K562 (cell line): ENCODE results near the gene NMRAL1. TPM values are rescaled to one million over a fixed set of nuclear protein-coding genes. Genes with fewer than 3 reads are reported as not detected.

ENCODE experiments used
- ATAC-seq: fragments of 200-7000 bp; cut with Tn5 transposase; 3 replicates; pipeline ENCODE4 v1.9.1; 2020; ENCODE audit warnings: moderate library complexity
- BruUV-seq: library from RNA; stranded (reverse); fragments of 400-500 nt; replicated peaks from 2 replicates; lab custom pipeline; 2021; lab: Mats Ljungman, UMichigan
- CTCF ChIA-PET: fragments of 300-600 bp; formaldehyde crosslinking; extraction: SDS; loops from one replicate; lab custom pipeline; 2021; ENCODE audit warnings: low intra/inter-chr PET ratio; lab: Yijun Ruan, JAX
- POLR2A ChIA-PET: fragments of 300-600, 350-650 bp; sonication (Branson Sonifier 250); formaldehyde crosslinking; extraction: SDS; loops from one replicate; lab custom pipeline; 2021; ENCODE audit warnings: antibody characterized with exemption, inconsistent platforms; lab: Yijun Ruan, JAX
- DNase-seq, 4 experiments: peaks; one replicate each; pipeline versions ENCODE4 v3.0.0 to v3.0.0-alpha.2; 2011 to 2018; ENCODE audit warnings: low spot score in 3 of 4, mixed read lengths in 3 of 4; ENCODE audit errors: extremely low read depth in 1 of 4
- FAIRE-seq: peaks from 2 replicates; lab custom pipeline; 2011; peaks lifted over from hg19 to GRCh38; lab: Jason Lieb, UNC
- H2AFZ ChIP-seq: 2 replicates; pipeline ENCODE4 v1.6.0; 2011; ENCODE audit warnings: low read depth, low read length, control low read depth, inconsistent platforms
- H3K27ac ChIP-seq: fragments of 200-600 bp; 3 replicates; pipeline ENCODE4 v1.8.0; 2011; ENCODE audit warnings: low read depth, mild to moderate bottlenecking, control low read depth, inconsistent platforms, low read length, moderate library complexity, mixed read lengths; ENCODE audit errors: extremely low read depth
- H3K27me3 ChIP-seq, 2 experiments: fragments of 300-600 bp in 1 of 2; 2 replicates in 1 of 2; 3 replicates in 1 of 2; pipeline versions ENCODE4 v1.6.0 to v1.8.0; 2011; ENCODE audit warnings: inconsistent platforms in 2 of 2, low read length in 2 of 2, mild to moderate bottlenecking in 1 of 2, mixed read lengths in 1 of 2, moderate library complexity in 1 of 2; ENCODE audit not compliant: control insufficient read depth in 2 of 2, insufficient read depth in 2 of 2
- H3K36me3 ChIP-seq: fragments of 300-600 bp; 3 replicates; pipeline ENCODE4 v1.8.0; 2011; ENCODE audit warnings: mild to moderate bottlenecking, low read length, inconsistent platforms; ENCODE audit not compliant: control insufficient read depth, insufficient read depth
- H3K4me1 ChIP-seq, 2 experiments: fragments of 200-600 bp in 1 of 2; replicated peaks in 1 of 2; 2 replicates in 1 of 2; 3 replicates in 1 of 2; pipeline versions ENCODE4 v1.5.1 to v1.8.0; 2011; ENCODE audit warnings: inconsistent platforms in 2 of 2, low read length in 2 of 2, mild to moderate bottlenecking in 1 of 2, mixed read lengths in 1 of 2, moderate library complexity in 1 of 2; ENCODE audit not compliant: control insufficient read depth in 2 of 2, insufficient read depth in 2 of 2
- H3K4me2 ChIP-seq: 2 replicates; pipeline ENCODE4 v1.6.1; 2011; ENCODE audit warnings: low read length, control low read depth, inconsistent platforms, mixed read lengths; ENCODE audit not compliant: insufficient read depth
- H3K4me3 ChIP-seq: fragments of 200-600 bp; sonication (generic), shearing (Covaris generic); 2 replicates; pipeline ENCODE4 v1.5.1; 2016; ENCODE audit warnings: control low read depth, inconsistent platforms
- H3K79me2 ChIP-seq: fragments of 200-600 bp; 3 replicates; pipeline ENCODE4 v1.8.0; 2011; ENCODE audit warnings: low read length, inconsistent platforms; ENCODE audit not compliant: control insufficient read depth, insufficient read depth
- H3K9ac ChIP-seq, 2 experiments: 2 replicates each; pipeline versions ENCODE4 v1.6.0 to v1.6.1; 2011; ENCODE audit warnings: low read depth in 2 of 2, low read length in 2 of 2, control low read depth in 1 of 2, inconsistent platforms in 1 of 2, mild to moderate bottlenecking in 1 of 2, mixed read lengths in 1 of 2; ENCODE audit not compliant: insufficient read depth in 1 of 2
- H3K9me1 ChIP-seq: one replicate; pipeline ENCODE4 v1.6.0; 2011; ENCODE audit warnings: inconsistent platforms, mild to moderate bottlenecking, low read length, moderate library complexity; ENCODE audit not compliant: control insufficient read depth, insufficient read depth
- H3K9me3 ChIP-seq: replicated peaks from 2 replicates; pipeline ENCODE4 v1.5.1; 2011; ENCODE audit warnings: low read depth, low read length, inconsistent platforms; ENCODE audit not compliant: control insufficient read depth, insufficient read depth
- H4K20me1 ChIP-seq: replicated peaks from 2 replicates; pipeline ENCODE4 v1.6.1; 2011; ENCODE audit warnings: low read length, inconsistent platforms, mixed read lengths; ENCODE audit not compliant: control insufficient read depth, insufficient read depth
- AFF1 ChIP-seq, 2 experiments: fragments of 450-650 bp; IDR thresholded peaks; 2 replicates each; pipeline ENCODE4 v1.6.1; 2018; ENCODE audit warnings: mild to moderate bottlenecking in 2 of 2, low read depth in 1 of 2; ENCODE audit not compliant: partially characterized antibody in 2 of 2
- AFF4 ChIP-seq: sonication (generic); formaldehyde crosslinking; IDR thresholded peaks from 2 replicates; pipeline ENCODE4 v1.8.0; 2023; ENCODE audit warnings: mild to moderate bottlenecking, missing genetic modification reagents
- COPS2 ChIP-seq: fragments of 450-650 bp; conservative IDR thresholded peaks from 2 replicates; pipeline ENCODE4 v1.6.1; 2016; ENCODE audit warnings: mild to moderate bottlenecking, moderate library complexity
- PYGO2 ChIP-seq: fragments of 450-650 bp; IDR thresholded peaks from 2 replicates; pipeline ENCODE4 v1.6.1; 2016; ENCODE audit warnings: mild to moderate bottlenecking, missing genetic modification characterization, moderate library complexity, missing compliant biosample characterization
- THAP12 ChIP-seq: fragments of 250-450 bp; sonication (Bioruptor Pico); IDR thresholded peaks from 2 replicates; pipeline ENCODE4 v1.9.0; 2021; ENCODE audit warnings: mild to moderate bottlenecking, inconsistent platforms
- ZNF232 ChIP-seq: sonication (generic); formaldehyde crosslinking; IDR thresholded peaks from 2 replicates; pipeline ENCODE4 v1.8.0; 2022; ENCODE audit warnings: mild to moderate bottlenecking, missing genetic modification reagents
- WGBS: fragments of 100-300 bp; shearing (Covaris generic); methylation state at CpG from one replicate; pipeline ENCODE4 v1.1.6; 2016; ENCODE audit warnings: low coverage, mixed read lengths; ENCODE audit not compliant: insufficient coverage; ENCODE audit errors: missing lambda C conversion rate; 5-methylcytosine and 5-hydroxymethylcytosine counted together
- in situ Hi-C: fragments of 300-500 bp; cut with MboI; formaldehyde crosslinking; loops from 4 replicates; pipeline ENCODE4 v1.15.0; 2018; ENCODE audit warnings: inconsistent platforms, mixed read lengths
- intact Hi-C: fragments of 100-400 bp; cut with micrococcal nuclease; formaldehyde crosslinking; loops from 2 replicates; pipeline ENCODE4 v1.14.2; 2022
- polyA plus RNA-seq, 8 experiments: library from polyadenylated mRNA; depleted of rRNA in 4 of 8; stranded (reverse) in 5 of 8; unstranded in 3 of 8; fragments of >200 nt; fragmentation: Nextera tagmentation in 2 of 8; fragmentation: Illumina TruSeq in 1 of 8; extraction: Ambion mirVana in 2 of 8; extraction: Trizol in 1 of 8; gene quantifications; 2 replicates each; pipeline versions ENCODE4 v1.2.1 to v1.2.3, GENCODE V29; 2011 to 2014; ENCODE audit warnings: inconsistent platforms in 1 of 8, missing spikeins in 1 of 8
- total RNA-seq, 7 experiments: library from RNA; depleted of rRNA in 6 of 7; stranded (reverse); fragments of >200 nt in 6 of 7; fragmentation: Illumina TruSeq in 2 of 7; extraction: Trizol in 2 of 7; gene quantifications; 2 replicates each; pipeline versions ENCODE4 v1.2.1 to v1.2.3, GENCODE V29; 2011 to 2021; ENCODE audit warnings: low replicate concordance in 1 of 7
- TF ChIP-seq, protein P1 (sequence below): fragments of 450-650 bp; IDR thresholded peaks from 2 replicates; pipeline ENCODE4 v1.6.1; 2018; ENCODE audit not compliant: partially characterized antibody

The NMRAL1 gene
- total and polyA plus RNA-seq, 9 of the 15 experiments (the other 6 are each of a cell fraction or from before 2014, with no cell fraction given): 6.3 to 116 (median 63.2) TPM

DNA sequence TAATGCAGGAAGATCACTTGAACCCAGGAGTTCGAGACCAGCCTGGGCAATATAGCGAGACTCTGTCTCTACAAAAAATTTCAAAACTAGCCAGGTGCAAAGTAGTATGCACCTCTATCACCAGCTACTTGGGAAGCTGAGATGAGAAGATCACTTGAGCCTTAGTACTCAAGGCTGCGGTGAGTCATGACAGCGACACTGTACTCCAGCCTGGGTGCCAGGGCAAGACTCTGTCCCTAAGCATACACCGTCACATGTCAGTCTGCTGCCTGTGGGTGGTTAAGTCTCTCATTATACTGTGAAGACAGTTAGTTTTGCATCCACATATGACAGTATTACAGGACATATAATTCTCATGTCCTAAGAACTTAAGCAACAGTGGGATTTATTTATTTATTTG, 21.8 kb downstream of the NMRAL1 start:
- ATAC-seq (no peak), FAIRE-seq (no peak), DNase-seq (no peak)
- H3K4me1 ChIP-seq: peaks cover 0 to 6% of the 10 kb centered on the region in 2 experiments; a peak in 1 of 5 replicates
- peaks cover 92% of the 10 kb centered on the region; the same call in 2 of the 3 replicates for H3K36me3 ChIP-seq
- POLR2A ChIA-PET: interaction anchor here (0.7 to 4.0 kb wide), 4 partner anchors 9 to 460 kb away, joined by 3 to 31 read pairs (median 4); no protein-coding TSS in a partner anchor
- no peaks in the 10 kb centered on the region for H3K27me3 ChIP-seq
- H4K20me1 ChIP-seq: no peaks in the 10 kb centered on the region
- no peak overlapping the region for H3K4me3 ChIP-seq
- no peak overlapping the region for H3K4me2 ChIP-seq
- no TSS peak for BruUV-seq
- H3K27ac ChIP-seq: no peak overlapping the region; the same call in 2 of the 3 replicates
- in situ Hi-C loops (no loop called here), intact Hi-C loops (no loop called here)
- H3K9ac ChIP-seq: no peak overlapping the region
- CTCF ChIA-PET: no interaction called here
- H3K9me3 ChIP-seq: no peaks in the 10 kb centered on the region
- no peaks in the 10 kb centered on the region for H3K9me1 ChIP-seq
- H2AFZ ChIP-seq: no peak overlapping the region
- WGBS: 90% methylated on average over 5 of the region's 5 CpGs
- no peaks in the 10 kb centered on the region for H3K79me2 ChIP-seq
- TF ChIP-seq AFF4 (CRISPR knock-in tag) (no peak), AFF1 (IDR thresholded peaks at IDR 0.05; ENCODE audit: low read depth in 1 of 2, partially characterized antibody in 2 of 2) (no peak), COPS2 (no peak), ZNF232 (CRISPR knock-in tag) (no peak), THAP12 (CRISPR knock-in tag) (no peak), PYGO2 (tag) (no peak)
- TF ChIP-seq, protein P1, sequence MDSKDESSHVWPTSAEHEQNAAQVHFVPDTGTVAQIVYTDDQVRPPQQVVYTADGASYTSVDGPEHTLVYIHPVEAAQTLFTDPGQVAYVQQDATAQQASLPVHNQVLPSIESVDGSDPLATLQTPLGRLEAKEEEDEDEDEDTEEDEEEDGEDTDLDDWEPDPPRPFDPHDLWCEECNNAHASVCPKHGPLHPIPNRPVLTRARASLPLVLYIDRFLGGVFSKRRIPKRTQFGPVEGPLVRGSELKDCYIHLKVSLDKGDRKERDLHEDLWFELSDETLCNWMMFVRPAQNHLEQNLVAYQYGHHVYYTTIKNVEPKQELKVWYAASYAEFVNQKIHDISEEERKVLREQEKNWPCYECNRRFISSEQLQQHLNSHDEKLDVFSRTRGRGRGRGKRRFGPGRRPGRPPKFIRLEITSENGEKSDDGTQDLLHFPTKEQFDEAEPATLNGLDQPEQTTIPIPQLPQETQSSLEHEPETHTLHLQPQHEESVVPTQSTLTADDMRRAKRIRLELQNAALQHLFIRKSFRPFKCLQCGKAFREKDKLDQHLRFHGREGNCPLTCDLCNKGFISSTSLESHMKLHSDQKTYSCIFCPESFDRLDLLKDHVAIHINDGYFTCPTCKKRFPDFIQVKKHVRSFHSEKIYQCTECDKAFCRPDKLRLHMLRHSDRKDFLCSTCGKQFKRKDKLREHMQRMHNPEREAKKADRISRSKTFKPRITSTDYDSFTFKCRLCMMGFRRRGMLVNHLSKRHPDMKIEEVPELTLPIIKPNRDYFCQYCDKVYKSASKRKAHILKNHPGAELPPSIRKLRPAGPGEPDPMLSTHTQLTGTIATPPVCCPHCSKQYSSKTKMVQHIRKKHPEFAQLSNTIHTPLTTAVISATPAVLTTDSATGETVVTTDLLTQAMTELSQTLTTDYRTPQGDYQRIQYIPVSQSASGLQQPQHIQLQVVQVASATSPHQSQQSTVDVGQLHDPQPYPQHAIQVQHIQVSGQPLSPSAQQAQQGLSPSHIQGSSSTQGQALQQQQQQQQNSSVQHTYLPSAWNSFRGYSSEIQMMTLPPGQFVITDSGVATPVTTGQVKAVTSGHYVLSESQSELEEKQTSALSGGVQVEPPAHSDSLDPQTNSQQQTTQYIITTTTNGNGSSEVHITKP: no peak
